ENCODE results near the gene PARD3B.

DNA sequence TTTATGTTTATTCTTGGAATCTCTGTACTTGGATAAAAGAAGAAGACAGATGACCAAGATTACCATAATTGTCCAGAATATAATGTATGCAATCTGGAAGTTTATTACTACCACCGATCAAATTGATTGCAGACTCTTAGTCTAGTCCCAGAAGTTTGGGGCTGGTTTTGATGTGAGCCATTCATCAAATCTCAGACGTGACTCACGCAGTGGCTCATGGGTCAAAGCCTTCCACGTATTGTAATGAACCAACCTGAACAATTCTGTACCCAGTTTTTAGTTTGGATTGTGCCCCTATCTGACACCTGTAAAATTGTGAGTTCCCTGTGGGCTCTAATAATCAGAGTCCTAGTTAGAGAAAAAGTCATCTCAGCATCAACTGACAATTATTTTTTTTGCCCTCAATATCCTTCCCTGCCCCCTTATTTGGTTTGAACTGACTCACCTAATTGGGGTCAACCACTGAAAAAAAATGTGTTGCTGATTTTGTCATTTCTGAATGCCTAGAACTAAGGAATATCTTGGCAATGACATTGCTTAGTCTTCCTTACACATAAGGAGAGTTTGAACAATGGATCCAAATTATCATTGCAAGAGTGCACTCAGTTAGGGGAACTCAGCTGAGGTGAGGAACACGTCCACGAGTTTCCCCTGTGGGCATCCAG is 917.5 kb downstream of the PARD3B start:
- TF ChIP-seq, protein P1, sequence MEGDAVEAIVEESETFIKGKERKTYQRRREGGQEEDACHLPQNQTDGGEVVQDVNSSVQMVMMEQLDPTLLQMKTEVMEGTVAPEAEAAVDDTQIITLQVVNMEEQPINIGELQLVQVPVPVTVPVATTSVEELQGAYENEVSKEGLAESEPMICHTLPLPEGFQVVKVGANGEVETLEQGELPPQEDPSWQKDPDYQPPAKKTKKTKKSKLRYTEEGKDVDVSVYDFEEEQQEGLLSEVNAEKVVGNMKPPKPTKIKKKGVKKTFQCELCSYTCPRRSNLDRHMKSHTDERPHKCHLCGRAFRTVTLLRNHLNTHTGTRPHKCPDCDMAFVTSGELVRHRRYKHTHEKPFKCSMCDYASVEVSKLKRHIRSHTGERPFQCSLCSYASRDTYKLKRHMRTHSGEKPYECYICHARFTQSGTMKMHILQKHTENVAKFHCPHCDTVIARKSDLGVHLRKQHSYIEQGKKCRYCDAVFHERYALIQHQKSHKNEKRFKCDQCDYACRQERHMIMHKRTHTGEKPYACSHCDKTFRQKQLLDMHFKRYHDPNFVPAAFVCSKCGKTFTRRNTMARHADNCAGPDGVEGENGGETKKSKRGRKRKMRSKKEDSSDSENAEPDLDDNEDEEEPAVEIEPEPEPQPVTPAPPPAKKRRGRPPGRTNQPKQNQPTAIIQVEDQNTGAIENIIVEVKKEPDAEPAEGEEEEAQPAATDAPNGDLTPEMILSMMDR (IDR thresholded peaks at IDR 0.05): no peak
- no peak for TF ChIP-seq POLR2A (IDR thresholded peaks at IDR 0.05)

Data from lower leg skin (tissue), 3 donors.